Measurements from ENCODE around the gene IKZF1.
A peak's percentile ranks its signal among the peaks of the same experiment; 100 is the strongest.

The IKZF1 gene

DNA sequence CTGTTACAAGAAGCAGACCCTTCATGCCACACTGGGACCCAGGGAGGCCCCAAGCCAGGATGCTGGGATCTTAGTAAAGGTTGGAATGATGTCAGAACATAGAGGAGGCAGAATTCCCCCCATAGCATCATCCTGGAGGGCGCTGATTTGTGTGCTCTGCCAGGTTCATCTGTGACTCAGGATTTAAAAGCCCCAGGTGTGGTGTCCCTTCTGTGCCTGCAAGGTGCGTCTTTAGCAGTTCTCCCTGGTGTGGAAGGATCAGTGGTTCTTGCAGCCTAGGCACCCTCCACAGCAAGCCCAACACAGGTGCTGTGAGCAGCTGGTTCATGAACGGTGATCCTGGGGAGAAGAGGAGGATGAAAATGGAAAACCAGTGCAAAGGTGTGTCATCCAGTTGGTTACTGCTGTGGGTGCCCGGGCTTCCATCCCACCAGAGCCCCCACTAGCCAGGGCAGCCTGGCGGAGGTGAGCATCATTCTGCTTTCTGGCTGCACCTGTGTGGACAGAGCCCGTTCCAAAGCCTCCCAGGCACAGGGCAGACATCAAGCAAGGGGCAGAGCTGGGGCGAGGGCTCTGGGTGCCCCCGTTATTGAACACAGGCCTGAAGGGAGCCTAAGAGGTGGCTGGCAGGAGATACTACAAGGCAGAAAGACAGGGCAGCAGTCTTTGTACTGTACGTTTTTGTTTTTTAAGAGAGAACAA is 49.5 kb downstream of the IKZF1 start:
- TF ChIP-seq POLR2A (IDR thresholded peaks at IDR 0.05; ENCODE audit: low read length), result no peak
- no peak for TF ChIP-seq GATA1 (IDR thresholded peaks at IDR 0.05; ENCODE audit: low read depth, low read length)
- DNase-seq, result no peak

DNA sequence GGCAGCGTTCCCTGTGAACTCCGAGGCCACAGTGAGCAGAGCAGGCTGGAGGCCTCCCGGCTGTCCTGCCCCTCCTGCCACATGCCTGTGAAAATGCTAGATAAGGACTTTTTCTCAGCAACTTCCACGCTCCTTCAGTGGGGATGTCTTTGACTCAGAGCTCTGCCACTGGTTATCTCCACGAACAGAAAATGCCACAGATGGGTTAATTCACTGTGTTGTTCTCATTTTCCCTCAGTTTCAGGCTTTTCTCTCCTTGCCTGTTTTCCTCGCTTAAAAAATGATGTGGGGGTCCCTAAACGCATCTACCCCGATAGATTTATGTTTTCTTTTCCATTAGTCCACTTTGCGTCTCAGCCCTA is 51.3 kb downstream of the IKZF1 start:
- DNase-seq, result peak; percentile 90 to 92

DNA sequence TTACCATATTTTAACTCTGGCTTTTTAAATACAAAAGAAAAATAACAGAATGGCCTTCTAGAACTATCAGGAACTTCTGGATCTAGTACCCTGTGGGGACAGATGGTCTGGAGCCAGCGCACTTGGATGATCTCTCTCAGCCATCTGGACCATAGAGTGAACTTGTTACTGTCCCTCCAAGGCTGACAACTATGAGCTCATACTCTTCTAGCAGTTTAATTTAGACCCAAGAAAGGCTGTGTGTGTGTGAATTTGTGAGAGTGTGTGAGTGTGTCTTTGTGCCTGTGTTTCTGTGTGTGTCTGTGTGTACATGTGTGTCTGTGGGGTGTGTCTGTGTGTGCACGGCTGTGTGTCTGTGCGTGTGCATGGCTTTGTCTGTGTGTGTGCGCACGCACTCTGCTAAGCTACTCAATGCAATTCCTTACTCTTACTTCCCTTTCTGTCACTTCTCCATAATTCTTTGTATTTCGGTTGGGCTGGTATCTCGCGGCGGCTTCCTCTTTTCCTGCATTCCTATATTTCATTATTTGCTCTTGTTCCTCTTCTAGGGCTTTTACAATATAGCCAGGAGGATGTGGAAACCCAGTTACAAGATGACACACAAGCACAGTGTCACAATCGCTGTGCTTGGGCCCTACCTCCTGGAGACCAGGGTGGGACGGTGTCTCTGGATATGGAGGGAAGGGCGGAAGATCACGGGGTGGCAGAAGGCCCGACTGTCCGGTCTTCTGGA is 51.9 kb downstream of the IKZF1 start:
- TF ChIP-seq POLR2A (IDR thresholded peaks at IDR 0.05; ENCODE audit: low read length), result peak; percentile 5
- no peak for TF ChIP-seq GATA1 (IDR thresholded peaks at IDR 0.05; ENCODE audit: low read depth, low read length)
- peak; percentile 91 to 94 for DNase-seq

More for the DNA sequence above, 51.3 kb downstream of the IKZF1 start:
- TF ChIP-seq POLR2A (IDR thresholded peaks at IDR 0.05; ENCODE audit: low read length) (peak; percentile 52), GATA1 (IDR thresholded peaks at IDR 0.05; ENCODE audit: low read depth, low read length) (no peak)

DNA sequence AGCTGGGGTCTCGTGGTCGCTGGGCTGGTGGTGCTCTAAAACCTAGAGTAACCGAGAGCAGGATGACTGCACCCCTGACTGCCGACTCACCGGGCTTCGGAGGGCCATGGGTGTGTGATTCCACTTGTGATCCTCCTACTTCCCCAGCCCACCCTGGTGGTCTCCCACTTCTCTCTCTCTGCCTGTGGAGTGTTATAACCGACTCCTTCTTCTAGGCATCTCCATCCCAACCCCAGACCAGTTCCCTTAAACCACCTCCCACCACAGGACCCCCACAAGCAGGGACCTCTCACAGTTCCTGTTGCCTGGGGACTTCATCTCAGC is 52.4 kb downstream of the IKZF1 start:
- DNase-seq, result no peak
- TF ChIP-seq GATA1 (IDR thresholded peaks at IDR 0.05; ENCODE audit: low read depth, low read length), result no peak
- TF ChIP-seq POLR2A (IDR thresholded peaks at IDR 0.05; ENCODE audit: low read length), result no peak

DNA sequence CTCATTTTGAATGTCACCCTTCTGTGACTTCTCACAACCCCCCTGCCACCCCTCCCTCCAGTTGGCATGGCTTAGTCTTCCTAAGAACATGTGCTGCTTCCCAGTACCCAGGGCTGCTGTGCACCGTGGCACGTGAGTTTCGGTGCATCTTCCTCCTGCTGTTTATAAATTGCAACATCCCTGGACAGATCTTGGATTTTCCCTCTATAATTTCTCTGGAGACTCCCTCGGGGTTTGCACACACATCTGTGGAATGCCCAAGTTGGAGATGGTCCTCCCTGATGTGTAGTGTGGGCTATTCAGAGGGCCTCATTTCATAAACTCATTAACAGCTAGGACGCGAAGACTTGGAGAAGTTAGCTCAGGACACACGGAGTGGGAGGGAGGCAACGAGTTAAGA is 52.9 kb downstream of the IKZF1 start:
- TF ChIP-seq POLR2A (IDR thresholded peaks at IDR 0.05; ENCODE audit: low read length) (no peak), GATA1 (IDR thresholded peaks at IDR 0.05; ENCODE audit: low read depth, low read length) (no peak)
- DNase-seq, result no peak

DNA sequence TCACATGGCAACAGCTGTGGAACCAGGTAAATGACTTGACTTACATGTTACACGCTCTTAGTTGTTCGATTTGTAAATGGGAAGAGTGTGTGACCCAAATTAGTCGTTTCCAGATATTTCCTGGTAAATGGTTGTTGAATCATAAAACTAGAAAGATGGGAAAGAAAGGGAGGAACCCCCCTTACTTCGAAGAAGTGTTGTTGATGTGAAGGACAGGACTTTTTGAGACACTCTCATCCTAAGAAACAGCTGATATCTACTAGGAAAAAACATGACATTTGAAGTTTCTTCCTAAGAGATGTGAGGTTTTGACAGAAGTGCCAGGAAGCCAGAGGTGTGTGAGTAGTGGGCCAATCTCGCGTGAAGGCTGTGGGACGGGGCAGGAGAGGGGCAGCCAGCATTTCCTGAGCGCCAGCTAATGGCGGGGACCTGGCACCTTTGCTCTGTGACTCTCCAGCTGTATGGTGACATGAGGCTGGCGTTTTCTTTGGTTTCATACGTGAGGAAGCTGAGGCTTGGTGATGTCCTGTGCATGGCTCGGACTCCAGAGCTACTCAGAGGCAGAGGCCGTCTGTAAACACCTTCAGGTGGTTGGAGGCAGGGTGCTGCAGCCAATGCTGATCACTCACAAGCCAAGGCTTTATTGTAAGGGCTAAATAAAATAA is 53.7 kb downstream of the IKZF1 start:
- DNase-seq, result no peak
- TF ChIP-seq GATA1 (IDR thresholded peaks at IDR 0.05; ENCODE audit: low read depth, low read length) (no peak), POLR2A (IDR thresholded peaks at IDR 0.05; ENCODE audit: low read length) (no peak)

DNA sequence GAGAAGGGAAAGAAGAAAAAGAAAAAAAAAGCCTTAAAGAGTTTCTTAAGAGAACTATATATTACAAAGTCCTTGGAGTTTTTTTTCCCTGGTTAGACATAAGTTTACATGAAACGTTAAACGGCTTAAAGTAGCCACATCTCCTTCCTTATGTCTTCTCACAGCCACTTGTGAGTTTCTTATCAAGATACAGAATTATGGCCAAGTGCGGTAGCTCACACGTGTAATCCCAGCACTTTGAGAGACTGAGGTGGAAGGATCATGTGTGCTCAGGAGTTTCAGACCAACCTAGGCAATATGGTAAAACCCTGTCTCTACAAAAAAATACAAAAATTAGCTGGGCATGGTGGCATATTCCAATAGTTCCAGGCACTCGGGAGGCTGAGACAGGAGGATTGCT is 54.3 kb downstream of the IKZF1 start:
- DNase-seq, result no peak
- TF ChIP-seq GATA1 (IDR thresholded peaks at IDR 0.05; ENCODE audit: low read depth, low read length) (no peak), POLR2A (IDR thresholded peaks at IDR 0.05; ENCODE audit: low read length) (no peak)

DNA sequence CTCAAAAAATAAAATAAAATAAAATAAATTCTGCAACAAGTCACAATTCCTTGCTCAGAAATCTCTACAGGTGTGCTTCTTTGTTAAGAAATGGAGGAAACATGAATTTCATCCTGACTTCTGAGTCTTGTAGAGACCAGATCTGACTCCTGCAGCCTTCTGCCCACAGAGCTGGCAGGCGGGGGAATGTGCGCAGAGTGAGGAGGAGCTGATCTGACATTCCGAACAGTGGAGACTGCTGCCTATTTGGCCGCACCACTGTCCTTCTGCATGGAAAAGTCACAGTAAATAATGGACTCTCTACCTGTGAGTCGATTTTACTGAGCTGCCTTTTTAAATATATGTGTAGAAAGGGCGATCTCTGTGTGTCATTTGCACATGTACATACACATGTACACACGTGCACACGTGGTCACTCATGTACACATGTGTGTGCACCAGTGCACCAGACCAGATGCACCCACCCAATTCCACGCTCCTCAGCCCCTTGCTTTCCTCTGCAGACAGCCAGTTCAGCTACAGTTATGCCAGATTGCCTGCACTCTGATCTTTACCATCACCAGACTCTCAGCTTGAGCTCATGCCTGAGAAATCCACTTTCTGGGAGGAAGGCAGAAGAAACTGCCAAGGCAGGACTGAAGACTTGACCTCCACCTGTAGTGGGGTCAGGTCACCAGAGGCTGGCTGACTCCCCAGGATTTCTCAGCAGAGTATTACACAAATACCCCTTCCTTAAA is 54.9 kb downstream of the IKZF1 start:
- TF ChIP-seq GATA1 (IDR thresholded peaks at IDR 0.05; ENCODE audit: low read depth, low read length) (no peak), POLR2A (IDR thresholded peaks at IDR 0.05; ENCODE audit: low read length) (no peak)
- peak in 1 of 2 experiments; percentile 52 for DNase-seq

DNA sequence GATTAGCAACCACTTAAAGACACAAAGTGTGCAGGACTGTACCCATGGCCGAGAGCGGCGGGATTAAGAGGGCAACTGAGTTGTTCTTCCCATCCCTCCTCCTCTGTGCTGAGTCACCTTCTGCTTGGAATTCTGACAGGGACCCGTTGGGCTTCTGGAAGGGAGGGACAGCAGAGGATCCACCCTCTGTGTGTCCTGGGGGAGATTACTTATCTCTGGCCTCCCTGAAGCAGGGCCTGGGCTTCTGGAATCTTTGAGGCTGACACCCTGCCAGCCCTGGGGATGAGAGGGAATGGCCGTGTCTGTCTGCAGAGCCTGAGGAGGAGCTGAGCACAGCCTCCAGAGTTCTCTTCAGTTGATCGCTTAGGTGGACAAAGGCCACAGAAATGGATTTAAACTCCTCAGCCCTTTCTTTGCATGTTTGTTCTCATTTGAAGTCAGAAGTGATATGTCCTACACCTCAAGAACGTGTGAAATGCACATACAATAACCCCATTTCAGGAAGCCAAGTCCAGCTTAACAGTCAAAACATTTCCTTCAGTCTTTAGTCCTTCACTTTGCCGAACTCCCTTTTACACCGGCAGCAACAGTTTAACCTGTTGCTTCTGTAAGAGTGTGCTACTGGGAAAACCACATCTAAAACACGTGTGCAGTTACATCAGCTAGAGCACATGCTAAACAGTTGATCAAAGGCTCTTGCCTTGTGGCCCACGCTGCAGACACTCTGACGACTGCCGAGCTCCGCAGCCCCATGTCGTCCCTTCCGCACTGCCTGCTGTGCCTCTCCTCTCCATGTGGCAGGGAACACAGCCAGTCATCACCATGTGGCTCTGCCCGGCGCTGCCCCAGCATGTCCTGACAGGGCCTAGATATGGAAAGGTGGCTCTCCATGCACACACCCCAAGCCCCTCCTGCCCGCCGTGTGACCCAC is 55.7 kb downstream of the IKZF1 start:
- peak; percentile 41 for TF ChIP-seq POLR2A (IDR thresholded peaks at IDR 0.05; ENCODE audit: low read length)
- TF ChIP-seq GATA1 (IDR thresholded peaks at IDR 0.05; ENCODE audit: low read depth, low read length), result no peak
- DNase-seq, result peak; percentile 70 to 75

DNA sequence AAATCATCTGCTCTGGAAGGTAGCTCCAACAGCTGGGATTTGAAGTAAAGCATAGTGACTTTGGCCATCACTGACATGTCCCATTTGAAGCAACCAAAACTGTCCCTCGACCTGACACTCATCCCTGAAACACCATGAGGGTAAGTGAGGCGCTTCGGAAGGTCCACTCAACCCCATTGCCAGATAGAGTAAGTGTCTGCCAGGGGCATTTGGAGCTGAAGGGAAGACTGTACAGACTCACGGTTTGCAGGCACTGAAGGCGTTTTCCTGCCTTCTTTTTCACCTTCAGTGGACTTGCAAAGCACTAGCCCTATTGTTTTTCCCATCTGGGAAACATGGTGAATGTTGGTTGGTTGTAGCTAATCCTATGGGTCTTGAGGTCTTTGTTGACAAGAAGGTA is 57.6 kb downstream of the IKZF1 start:
- DNase-seq, result no peak

DNA sequence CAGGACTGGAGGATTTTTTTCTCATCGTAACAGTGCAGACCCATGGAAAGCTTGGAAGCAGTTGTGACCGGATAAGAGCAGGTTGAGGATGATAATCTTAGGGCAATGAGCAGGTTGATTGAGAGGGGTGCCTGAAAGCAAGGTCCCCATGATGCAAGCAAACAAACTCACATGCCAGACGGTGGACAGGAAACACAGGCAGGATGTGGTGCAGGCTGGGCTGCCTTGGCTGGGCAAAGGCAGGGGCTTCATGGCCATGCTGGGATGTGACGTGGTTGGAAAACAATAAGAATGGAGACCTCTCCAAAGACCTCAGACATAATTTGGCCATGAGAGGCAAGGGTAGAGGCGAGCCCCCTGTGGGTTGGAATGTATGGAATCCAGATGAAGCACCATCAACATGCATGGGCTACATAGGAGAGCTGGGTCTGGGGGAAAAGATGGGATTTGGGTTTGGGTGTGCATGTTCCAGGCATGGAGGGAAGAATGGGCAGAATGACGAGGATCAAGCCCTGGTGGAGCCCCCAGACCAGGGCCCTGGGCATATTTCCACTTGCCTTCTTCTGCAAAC is 58.3 kb downstream of the IKZF1 start:
- no peak for TF ChIP-seq POLR2A (IDR thresholded peaks at IDR 0.05; ENCODE audit: low read length)
- TF ChIP-seq GATA1 (IDR thresholded peaks at IDR 0.05; ENCODE audit: low read depth, low read length), result no peak
- no peak for DNase-seq

More for the DNA sequence above, 57.6 kb downstream of the IKZF1 start:
- TF ChIP-seq GATA1 (IDR thresholded peaks at IDR 0.05; ENCODE audit: low read depth, low read length) (no peak), POLR2A (IDR thresholded peaks at IDR 0.05; ENCODE audit: low read length) (no peak)

DNA sequence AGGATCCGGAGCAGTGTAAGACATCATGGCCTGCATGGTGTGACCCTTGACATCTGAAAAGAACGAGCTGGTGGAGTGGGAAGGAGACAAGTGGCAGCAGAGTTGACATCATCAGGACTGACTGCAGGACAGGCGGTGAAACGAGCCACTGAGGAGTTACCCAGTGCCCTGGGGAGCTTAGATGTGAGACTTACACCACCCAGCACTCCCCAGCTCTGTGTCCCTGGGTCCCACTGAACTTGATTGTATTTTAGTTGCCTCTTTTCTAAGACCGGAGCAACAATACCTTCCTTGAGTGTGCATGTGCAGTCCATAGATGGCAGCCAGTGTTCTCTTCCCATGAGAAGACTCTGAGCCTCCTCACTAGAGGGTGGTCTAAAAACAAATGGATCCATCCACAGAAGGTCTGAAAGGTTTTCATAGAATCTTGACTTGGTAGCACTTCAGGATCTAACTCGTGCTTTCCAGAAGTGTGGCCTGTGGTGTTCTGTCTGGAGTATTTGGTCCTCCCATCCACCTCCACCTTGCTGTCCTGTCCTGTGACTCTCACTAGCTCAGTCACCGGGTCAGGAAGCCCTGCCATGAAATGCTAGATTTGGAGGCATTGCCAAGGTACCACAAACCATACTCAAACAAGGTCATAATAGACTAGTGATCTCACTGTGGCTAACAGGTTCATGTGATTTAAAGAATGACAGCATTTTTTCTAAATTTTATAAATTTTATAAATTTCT is 59.0 kb downstream of the IKZF1 start:
- DNase-seq, result no peak
- TF ChIP-seq POLR2A (IDR thresholded peaks at IDR 0.05; ENCODE audit: low read length) (no peak), GATA1 (IDR thresholded peaks at IDR 0.05; ENCODE audit: low read depth, low read length) (no peak)

All from erythroblast (primary cell).